OCI-LY1 (cell line): ENCODE results near the gene SCN2B.

Source experiments
- CTCF ChIP-seq: fragments of 200-600 bp; sonication (generic), shearing (Covaris generic); IDR thresholded peaks from 2 replicates; pipeline ENCODE4 v1.5.1; 2017; ENCODE audit warnings: mild to moderate bottlenecking, antibody characterized with exemption, low read length, moderate library complexity, mixed read lengths
- EZH2 ChIP-seq: fragments of 200-600 bp; sonication (generic), shearing (Covaris generic); IDR thresholded peaks from 2 replicates; pipeline ENCODE4 v1.8.0; 2017; ENCODE audit warnings: borderline replicate concordance, mixed run types, mild to moderate bottlenecking, antibody characterized with exemption, low read length, moderate library complexity, mixed read lengths

GRCh38 chr11:118176778-118177134, 317 bp upstream of the SCN2B start:
- no peak for TF ChIP-seq CTCF
- no peak for TF ChIP-seq EZH2
